ENCODE data around the gene MRPS18A. TPM values are rescaled to one million over a fixed set of nuclear protein-coding genes. Genes with fewer than 3 reads are reported as not detected.
"Not testable (repeated sequence)": the region's sequence is repeated elsewhere in the genome, so short reads cannot be mapped to it uniquely, and the experiment has no call there.

The MRPS18A gene
- total RNA-seq, 1 experiment from 2014 or later, result 84.5 TPM

GRCh38 chr6:43635387-43636307 is 51.9 kb downstream of the MRPS18A start, which contains the start of gene MAD2L1BP:
Gene MAD2L1BP, plus strand, starts transcription at chr6:43635840. Its CDS starts 36 bp downstream, at chr6:43635876.
- peak; percentile 83 for DNase-seq (ENCODE audit: low spot score)

- DNase-seq (ENCODE audit: low spot score), result no peak
Observed at GRCh38 chr6:43634702-43635303, 52.8 kb downstream of the MRPS18A start.

DNA sequence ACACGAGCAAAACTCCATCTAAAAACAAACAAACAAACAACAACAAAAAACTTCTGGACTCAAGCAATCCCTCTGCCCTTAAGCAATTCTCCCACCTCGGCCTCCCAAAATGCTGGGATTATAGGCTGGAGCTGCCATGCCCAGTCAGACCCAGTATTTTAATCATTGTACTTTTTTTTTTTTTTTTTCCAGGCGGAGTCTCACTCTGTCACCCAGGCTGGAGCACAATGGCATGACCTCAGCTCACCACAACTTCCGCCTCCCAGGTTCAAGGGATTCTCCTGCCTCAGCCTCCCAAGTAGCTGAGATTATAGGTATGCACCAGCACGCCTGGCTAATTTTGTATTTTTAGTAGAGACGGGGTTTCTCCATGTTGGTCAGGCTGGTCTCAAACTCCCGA is 54.6 kb downstream of the MRPS18A start:
- not testable (repeated sequence) for DNase-seq (ENCODE audit: low spot score)

DNA sequence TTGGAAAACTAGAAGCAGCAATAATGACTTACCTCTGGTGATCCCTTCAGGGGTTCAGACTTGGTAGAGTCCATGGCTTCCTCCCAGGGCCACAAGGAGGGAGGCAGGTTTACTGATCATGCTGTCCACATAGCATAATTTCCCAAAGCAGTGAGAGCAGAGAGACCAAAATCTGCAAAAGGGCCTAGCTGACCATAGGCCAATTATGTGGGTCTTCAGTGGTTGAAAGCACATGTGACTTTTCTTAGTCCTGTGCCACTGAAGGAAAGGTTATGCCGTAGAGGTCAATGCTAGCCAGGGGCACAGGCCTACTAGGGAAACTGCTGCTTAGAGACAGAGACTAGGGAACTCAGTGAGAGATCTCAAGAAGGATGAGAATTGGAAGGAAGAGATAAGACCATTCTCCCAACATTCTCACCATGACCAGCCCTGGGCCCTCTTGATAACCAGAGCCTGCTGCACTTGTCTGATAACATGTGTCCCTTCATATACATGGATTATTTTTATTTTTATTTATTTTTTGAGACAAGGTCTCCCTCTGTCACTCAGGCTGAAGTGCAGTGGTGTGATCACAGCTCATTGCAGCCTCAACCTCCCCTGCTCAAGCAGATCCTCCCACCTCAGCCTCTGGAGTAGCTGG is 56.5 kb downstream of the MRPS18A start:
- DNase-seq (ENCODE audit: low spot score), result no peak

GRCh38 chr6:43629505-43630300 is 57.9 kb downstream of the MRPS18A start:
- DNase-seq (ENCODE audit: low spot score), result peak; percentile 98

GRCh38 chr6:43629104-43629504 is 58.5 kb downstream of the MRPS18A start, which contains the start of gene GTPBP2:
Gene GTPBP2, minus strand, starts transcription at chr6:43629264. Its CDS starts 102 bp downstream, at chr6:43629162.
- peak; percentile 99 for DNase-seq (ENCODE audit: low spot score)

DNA sequence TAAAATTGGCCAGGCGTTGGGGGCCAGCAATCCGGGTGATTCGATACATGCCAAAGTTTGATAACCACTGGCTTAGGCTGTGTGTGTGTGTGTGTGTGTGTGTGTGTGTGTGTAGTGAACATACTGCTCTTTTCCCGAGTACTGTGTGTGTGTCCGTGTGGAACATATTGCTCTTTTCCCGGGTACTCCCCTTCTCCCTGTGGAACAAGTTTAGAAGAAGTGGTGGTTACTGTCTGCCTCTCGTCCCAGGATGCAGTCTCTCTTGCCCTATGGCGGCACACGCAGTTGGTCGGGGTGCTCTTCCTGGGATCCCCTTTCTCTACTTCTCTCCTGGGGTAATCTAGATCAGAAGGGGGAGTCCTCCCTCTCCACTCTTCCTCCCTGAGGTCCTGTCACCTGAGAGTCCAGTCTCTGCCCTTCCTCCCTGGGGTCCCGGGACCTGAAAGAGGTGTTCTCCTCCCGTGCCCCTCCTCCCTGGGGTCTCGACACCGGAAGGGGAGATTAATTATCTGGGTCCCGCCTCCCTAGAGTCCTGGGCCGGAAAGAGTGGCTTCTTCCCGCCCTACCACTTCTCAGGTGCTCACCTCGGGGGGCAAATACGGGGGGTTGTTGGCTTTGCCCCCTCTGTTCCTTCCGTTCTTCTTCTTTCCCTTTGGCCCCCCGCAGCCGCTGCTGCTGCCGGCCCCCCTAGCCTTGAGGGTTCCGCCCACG is 59.0 kb downstream of the MRPS18A start:
- peak; percentile 68 for DNase-seq (ENCODE audit: low spot score)

DNA sequence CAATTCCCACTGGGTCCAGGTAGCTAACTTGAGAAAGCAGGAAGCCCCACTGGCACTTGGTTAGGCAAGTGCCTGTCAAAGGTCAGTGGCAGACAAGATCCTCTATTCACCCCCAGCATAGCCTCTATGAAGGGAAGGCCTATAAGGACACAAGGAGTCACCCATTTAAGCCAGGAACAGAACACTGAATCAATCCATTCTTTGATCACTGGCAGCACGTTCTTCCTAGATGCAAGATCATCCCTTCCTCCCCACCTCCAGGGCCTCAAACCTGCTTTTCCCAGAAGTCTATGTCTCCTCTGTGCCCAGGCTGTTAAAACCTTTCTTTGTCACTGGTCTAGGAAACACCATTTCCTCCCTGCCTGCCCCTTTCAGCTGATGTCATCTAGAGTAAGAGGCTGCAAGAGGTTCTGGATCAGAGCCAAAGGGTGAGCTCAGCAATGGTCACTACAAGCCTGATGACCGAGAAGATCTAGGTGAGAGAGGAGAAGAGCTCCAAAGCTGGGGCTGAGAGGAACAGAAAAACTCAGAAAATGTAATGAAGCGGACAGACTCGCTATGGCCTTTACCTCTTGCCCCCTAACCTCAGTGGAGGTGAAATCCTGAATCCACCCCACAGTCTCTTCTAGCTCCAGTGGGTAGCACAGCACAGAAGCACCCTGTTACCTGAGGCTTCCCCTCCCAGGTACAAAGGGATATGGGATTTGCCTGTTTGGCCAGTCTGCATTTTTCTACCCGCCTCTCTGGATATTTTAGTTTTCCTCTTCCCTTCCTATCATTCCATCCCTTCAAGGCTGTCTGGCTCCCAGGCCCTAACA is 60.4 kb downstream of the MRPS18A start:
- peak; percentile 97 for DNase-seq (ENCODE audit: low spot score)

- DNase-seq (ENCODE audit: low spot score), result no peak
Observed at GRCh38 chr6:43625393-43625992, 62.1 kb downstream of the MRPS18A start.

DNA sequence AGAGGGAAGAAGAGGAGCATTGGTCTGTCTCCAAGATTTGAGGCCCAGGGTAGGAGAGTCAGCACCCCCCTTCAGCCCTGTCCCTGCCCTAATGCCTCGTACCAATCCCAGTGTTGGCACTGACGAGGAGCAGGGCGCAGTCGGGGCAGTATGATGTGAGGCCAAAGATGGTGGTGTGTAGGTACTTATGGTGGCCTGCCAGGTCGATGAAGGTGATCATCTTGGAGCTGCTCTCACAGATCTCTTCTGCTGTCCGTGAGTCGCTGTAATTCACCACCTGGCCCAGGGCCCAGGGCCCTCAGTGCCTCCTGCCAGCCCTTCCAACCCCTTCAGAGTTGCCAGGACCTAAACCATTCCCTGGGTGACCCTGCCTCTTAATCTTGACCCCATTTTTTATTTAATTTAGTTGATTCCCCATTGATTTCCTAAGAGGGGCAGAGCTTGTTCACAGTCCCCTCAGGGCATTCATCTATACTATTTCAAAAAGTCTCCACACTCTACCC is 62.8 kb downstream of the MRPS18A start:
- no peak for DNase-seq (ENCODE audit: low spot score)

DNA sequence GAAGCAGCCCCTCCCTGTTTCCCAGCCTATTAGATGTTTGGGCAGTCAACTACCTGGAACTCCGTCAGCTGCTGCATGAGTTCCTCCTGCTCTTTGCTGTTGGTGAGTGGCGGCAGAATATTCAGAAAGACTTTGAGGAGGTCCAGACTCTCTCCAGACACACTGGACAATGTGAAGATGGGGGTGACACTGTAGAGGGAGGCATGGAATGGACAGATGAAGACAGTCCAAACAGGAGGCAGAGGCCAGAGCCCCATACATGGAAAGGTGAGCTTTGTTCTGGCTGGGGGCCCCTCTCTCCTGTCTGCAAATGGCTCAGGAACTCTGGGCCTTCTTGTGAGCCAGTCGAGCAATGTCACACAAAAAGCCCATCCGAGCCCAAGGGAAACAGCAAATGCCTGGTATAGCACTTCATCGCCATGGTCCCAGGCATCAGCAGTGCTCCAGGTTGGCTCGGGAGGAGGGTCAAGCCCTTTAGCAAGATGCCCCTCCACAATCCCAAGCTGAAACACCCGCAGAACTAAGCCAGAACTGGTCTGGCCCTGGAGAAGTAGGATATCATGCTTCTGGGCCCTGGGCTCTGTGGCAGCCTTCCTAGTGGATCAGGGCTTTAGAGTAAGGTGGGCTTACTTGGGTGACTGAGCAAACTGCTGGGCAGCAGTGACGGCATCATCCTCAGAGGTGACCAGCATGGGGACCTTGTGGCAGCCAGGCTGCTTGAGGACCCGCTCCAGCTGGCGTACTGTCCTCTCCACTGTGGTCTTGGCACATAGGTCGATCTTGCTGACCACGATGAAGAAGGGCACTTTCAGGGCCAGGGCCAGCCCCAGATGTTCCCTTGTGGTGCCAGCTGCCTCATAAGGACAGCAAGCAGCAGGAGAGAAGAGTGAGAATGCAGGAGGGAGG is 63.5 kb downstream of the MRPS18A start:
- no peak for DNase-seq (ENCODE audit: low spot score)

DNA sequence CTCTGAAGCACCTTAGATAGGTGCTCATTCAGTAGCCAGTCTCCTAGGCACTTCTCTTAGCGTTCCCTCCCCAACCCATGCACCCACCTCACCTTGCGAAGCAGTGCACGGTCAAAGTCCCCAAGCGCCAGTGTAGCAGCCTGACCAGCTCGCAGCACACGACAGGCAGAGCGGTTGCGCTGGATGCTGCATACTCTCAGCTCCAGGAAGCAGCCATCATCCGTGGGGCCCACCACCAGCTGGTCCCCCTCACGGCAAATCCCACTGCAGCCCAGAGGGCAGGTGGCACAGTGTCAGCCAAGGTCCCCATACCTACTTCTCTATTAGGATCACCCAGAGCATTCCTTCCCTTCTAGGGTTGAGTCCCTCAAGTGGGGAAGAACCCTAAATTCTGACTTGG is 65.0 kb downstream of the MRPS18A start:
- no peak for DNase-seq (ENCODE audit: low spot score)

- DNase-seq (ENCODE audit: low spot score), result no peak
Observed at GRCh38 chr6:43621836-43622180, 65.8 kb downstream of the MRPS18A start.

Other genes with a start within 250 kb of the MRPS18A start
- gene DLK2, start 232.2 kb downstream of the MRPS18A start, total RNA-seq (2014; rRNA removed; shearing (Covaris generic)), result 12.6 and 13.7 TPM in 2 replicates
- gene TJAP1, start 210.2 kb downstream of the MRPS18A start, total RNA-seq (2014; rRNA removed; shearing (Covaris generic)), result 9.9 and 11.3 TPM in 2 replicates
- 1.0 and 1.8 TPM in 2 replicates for gene LRRC73, start 177.4 kb downstream of the MRPS18A start, total RNA-seq (2014; rRNA removed; shearing (Covaris generic))
- 188 and 210 TPM in 2 replicates for gene YIPF3, start 170.9 kb downstream of the MRPS18A start, total RNA-seq (2014; rRNA removed; shearing (Covaris generic))
- 63.8 and 77.5 TPM in 2 replicates for gene POLR1C, start 170.7 kb downstream of the MRPS18A start, total RNA-seq (2014; rRNA removed; shearing (Covaris generic))
- 35.3 and 36.1 TPM in 2 replicates for gene XPO5, start 111.8 kb downstream of the MRPS18A start, total RNA-seq (2014; rRNA removed; shearing (Covaris generic))
- gene POLH, start 111.6 kb downstream of the MRPS18A start, total RNA-seq (2014; rRNA removed; shearing (Covaris generic)), result 10.3 and 15.9 TPM in 2 replicates
- 51.4 and 52.9 TPM in 2 replicates for gene GTPBP2, start 58.5 kb downstream of the MRPS18A start, total RNA-seq (2014; rRNA removed; shearing (Covaris generic))
- gene MAD2L1BP, start 52.0 kb downstream of the MRPS18A start, total RNA-seq (2014; rRNA removed; shearing (Covaris generic)), result 75.9 and 83.8 TPM in 2 replicates
- gene RSPH9, start 42.8 kb downstream of the MRPS18A start, total RNA-seq (2014; rRNA removed; shearing (Covaris generic)), result not detected in 2 replicates
- 46.8 and 55.6 TPM in 2 replicates for gene VEGFA, start 82.4 kb upstream of the MRPS18A start, total RNA-seq (2014; rRNA removed; shearing (Covaris generic))